SHP77 (cell line): Measurements from ENCODE around the gene FFAR4.

Experiments used
- DNase-seq, 2 experiments: peaks; one replicate each; lab custom pipeline; 2025; lab: John Stamatoyannopoulos, UW

The FFAR4 gene

DNA sequence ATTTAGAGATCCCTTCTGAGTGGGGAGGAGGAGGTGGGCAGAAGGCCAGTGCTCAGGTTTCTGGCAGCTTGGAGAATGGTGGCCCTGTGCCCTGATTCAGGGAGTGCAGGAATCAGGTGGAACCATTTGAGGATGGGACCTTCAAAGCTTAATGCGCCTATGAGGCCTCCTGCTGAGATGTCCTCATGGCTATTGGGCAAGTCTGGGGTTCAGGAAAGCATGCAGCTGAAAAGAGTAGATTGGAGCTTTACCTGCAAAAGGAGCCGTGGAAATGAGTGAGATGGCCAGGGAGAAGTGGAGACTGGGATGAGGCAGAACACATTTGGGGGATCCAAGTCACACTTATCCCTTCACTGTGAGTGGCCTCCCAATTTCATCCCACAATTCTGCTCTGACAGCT is 6.1 kb downstream of the FFAR4 start:
- no peak for DNase-seq

- DNase-seq, result no peak
Measured at GRCh38 chr10:93573051-93573909, 6.8 kb downstream of the FFAR4 start.

GRCh38 chr10:93573924-93574323 is 7.5 kb downstream of the FFAR4 start:
- DNase-seq, result no peak

DNA sequence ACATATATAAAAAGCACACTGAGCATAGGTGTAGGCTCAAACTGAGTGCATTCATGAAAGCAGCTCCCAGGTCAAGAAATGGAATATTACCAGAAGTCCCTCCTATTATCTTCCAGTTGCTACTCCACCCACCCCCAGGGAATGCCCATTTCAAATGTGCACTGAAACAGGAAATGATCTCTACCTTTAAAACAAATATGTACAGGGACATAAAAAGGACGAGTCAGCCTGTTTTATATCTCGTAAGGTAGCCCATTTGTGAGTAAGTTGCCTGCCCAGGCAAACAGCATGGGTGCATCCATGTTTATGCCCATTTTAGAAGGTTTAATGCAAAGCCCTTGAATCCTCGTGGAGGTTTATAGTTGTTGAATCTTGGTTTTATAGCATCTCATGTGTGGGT is 10.4 kb downstream of the FFAR4 start:
- DNase-seq, result no peak

GRCh38 chr10:93577565-93577964 is 11.1 kb downstream of the FFAR4 start:
- DNase-seq, result no peak

DNA sequence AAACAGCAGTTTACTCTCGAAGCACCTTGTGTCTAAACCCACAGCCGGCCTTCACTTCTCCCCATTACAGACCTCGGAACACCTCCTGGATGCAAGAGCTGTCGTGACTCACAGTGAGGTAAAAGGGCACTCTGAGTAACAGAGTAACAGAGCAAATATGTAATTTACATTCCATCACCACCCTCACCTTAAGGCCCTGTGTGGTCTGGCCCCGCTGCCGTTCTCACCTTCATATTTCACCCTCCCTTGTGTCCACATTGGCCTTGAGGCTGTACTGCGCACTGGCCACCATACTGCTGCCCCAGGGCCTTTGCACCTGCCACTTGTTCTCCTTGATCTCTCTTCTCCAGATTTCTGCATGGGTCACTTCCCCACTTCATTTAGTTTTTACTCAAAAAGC is 12.6 kb downstream of the FFAR4 start:
- no peak for DNase-seq

DNA sequence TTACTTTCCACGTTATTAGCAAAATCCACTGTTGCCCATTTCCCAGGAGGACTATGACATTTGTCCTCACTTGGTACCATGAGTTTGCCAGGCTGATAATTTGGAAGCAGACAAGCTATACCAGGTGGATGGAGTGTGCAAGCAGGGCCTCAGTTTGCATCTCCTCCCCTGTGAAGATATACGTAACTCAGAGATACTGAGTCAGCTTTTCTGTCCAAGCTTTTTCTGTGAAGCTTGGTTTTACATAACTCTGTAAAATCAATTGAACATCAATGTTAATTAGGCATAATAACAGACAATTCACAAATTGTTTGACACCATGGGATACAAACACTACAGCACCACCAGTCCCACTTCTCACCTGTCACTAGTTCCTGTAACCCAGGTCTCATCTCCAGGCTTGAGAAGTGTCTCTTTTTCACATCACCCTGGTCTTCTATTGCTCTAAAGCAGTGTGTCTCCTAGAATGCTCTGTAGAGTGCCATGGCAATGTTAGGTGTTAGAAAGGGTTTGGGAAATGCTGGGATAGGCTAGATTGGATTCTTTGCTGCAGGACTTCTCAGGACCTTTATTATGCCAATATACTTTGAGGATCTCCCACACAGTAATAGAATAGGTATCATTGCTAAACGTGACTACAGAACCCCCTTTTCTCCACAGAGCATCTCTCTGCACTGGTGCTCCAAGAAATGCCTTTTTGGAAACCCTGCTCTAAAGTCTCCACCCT is 13.7 kb downstream of the FFAR4 start:
- DNase-seq, result no peak

- DNase-seq, result no peak
Measured at GRCh38 chr10:93580828-93581227, 14.4 kb downstream of the FFAR4 start.

DNA sequence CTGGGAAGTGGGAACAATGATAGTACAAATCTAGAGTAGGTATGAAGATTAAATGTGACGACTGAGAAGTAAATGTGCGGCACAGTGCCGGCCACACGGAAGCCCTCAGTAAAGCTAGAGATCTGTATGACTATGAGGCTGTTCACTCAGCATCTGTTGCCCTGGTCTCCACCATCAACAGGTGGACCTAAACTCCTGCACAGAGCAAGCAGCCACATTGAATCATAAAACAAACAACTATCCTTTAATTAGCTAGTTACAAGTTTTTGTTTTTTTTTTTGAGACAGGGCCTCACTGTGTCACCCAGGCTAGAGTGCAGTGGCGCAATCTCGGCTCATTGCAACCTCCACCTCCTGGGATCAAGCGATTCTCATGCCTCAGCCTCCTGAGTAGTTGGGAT is 18.0 kb downstream of the FFAR4 start:
- DNase-seq, result no peak

GRCh38 chr10:93589648-93590562 is 23.4 kb downstream of the FFAR4 start:
- no peak for DNase-seq

- no peak for DNase-seq
Measured at GRCh38 chr10:93590638-93591037, 24.2 kb downstream of the FFAR4 start.

DNA sequence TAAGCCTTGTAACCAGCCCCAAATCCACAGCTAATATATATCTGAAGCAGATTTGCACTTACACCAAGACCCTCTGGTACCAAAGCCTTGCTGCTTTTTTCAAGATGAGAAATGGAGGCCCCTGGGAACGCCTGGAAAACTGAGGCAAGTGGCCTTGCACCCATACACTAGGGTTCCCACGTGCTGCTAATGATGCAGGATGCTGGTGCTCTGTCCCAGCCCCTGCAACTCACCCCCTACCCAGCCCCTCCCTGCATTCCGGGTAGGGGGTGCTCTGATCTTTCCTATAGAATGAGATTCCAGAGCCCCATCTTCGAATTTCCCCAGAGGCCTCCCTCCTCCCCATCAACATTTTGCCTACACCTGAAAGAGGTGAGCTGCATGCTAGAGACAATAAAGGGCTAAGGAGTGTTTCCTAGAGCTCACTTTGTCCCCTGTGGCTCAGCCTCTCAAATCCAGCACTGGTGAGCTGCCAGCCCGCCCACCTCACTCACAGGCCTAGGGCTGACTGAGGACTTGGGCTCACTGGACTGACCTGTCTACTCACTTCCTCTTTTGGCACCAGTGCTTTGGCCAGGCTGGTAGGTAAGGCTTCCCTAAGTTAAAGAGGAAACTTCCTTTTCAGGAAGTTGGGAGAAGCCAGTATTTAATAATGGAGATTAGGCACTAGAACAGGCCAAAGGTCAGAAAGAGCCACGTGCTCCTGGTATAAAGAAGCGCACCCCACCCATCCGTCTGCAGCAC is 24.8 kb downstream of the FFAR4 start:
- DNase-seq, result no peak

DNA sequence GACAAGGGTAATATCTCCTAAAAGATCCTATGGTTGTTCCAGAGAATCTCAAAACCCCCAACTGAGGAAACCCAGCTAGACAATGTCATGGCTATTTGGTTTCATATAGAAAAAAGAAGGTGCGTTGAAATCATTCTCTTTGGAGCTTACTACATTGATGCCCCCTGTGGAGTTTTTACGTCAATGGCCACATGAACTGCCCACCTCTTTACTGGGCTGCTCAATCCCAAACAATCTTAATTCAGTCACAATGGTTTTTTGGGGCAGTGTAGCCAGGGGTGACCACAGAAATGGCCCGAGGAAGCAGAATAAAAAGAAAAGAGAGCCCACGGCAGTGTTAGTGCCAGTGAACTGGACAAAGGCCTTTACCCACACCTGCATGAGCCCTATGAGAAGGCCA is 26.8 kb downstream of the FFAR4 start:
- no peak for DNase-seq

DNA sequence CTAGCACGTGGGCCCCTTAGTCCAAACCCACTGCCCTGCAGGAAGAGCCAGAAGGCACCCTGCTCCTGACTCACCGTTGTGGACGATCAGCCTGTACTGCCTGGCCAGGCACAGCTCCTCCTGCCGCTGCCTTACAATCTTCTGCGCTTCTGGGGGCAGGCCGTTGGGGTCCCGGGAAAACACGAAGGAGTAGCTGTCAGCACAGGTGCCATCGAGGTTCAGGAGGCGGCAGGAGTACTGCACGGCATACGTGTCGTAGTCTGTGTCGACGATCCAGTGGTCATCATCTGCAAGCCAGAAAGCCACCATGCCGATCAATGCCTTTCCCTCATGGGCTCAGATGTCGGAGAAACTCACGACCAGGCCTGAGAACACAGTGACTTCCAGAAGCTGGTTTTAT is 27.3 kb downstream of the FFAR4 start:
- DNase-seq, result no peak

- DNase-seq, result no peak
Measured at GRCh38 chr10:93594518-93594917, 28.1 kb downstream of the FFAR4 start.

DNA sequence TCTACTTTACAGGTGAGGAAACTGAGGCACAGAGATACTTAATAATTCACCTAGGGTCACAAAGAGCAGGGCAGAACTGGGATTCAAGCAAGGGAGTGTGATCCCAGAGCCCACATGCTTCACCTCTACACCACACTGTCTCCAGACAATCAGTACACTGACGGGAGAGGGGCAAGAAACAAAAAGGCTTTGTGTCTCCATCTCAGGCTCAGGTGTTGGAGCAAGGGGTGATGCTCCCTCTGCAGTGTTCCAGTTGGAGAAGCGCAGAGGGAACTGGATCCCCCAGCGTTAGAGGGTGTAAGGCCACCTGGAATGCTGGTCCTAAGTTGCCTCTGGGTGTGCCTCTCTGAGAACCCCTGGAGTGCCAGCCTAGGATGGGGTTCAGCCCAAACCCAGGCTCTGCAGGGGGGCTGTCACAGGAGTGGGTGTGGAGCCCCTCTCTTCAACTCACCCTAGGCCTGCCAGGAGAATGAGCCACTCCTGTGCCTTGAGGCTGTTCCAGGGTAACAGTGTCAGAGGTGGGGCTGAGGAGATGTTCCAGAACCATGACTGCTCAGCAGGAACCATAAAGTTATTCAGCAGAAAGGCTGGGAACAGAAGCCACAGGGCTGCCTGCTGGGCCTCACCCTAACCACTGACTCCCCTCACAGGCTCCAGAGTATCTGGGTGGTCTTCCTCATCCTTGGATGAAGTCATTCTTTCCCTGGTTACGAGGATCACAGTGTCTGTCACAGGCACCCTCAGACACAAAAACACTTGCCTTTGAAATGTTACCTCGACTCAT is 29.1 kb downstream of the FFAR4 start:
- no peak for DNase-seq

GRCh38 chr10:93596539-93596938 is 30.1 kb downstream of the FFAR4 start:
- DNase-seq, result no peak

DNA sequence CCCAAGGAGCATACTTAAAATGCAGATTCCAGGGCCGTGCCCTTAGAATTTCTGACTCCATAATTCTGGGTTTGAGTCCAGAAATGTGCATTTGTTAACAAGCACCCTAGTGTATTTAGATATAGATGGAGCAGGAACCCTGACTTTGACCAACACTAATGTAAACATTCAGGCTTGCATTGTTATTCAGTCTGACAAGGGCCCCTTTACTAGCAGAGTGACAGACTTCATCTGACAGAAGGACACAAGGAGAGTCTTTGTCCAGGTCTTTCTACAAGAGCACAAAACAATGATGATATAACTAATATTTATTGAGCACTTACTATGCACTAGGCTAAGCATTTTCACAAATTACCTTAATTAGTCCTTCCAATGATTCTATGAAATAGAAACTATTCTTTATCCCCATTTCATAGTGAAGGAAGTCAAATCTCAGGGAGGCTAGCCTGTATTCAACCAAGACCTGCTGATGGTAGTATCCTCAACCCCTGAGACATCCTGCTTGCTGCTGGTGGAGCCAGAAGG is 30.7 kb downstream of the FFAR4 start:
- DNase-seq, result no peak

DNA sequence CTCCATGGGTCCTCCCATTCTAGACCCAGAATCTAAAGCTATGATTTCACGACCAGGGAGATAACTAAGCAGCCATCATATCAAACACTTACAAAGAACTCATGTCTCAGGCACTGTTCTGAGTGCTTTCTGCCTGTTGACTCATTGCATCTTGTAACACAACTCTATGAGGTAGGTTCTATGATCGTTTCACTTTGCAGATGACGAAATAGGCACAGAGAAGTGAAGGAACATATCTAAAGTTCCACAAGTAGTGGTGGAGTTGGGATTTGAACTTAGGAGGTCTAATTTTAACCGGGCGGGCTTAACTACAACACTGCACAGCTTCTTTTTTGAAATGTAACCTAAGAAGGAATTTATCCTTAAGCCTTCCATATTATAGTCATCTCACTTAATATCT is 31.7 kb downstream of the FFAR4 start:
- no peak for DNase-seq

- DNase-seq, result no peak
Measured at GRCh38 chr10:93599335-93599734, 32.9 kb downstream of the FFAR4 start.

DNA sequence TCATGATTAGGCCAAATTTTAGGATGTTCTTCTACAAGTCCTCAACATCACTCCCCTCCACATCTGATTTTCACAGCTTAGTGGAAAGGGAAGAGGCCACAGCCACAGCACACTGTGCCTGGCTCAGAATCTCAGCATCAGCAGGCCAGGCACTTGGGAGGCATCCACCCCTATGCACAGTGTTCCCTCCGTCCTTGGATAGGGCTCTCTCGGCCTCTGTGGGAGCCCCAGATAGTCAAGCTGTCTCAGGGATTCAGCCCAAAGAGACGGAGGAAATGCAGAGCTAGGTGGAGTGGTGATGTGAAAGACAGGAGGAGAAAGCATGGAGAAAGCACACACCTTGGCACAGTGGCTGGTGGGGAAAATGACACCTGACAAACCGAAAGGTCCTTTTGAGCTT is 33.3 kb downstream of the FFAR4 start:
- DNase-seq, result no peak
